ENCODE measurements around the gene H1-8. TPM values are rescaled to one million over a fixed set of nuclear protein-coding genes. Genes with fewer than 3 reads are reported as not detected.

H1-8 gene
- total and polyA plus RNA-seq, 7 donors, result not detected

DNA sequence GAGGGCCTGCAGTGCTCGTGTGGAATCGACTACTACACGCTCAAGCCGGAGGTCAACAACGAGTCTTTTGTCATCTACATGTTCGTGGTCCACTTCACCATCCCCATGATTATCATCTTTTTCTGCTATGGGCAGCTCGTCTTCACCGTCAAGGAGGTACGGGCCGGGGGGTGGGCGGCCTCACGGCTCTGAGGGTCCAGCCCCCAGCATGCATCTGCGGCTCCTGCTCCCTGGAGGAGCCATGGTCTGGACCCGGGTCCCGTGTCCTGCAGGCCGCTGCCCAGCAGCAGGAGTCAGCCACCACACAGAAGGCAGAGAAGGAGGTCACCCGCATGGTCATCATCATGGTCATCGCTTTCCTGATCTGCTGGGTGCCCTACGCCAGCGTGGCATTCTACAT lies 10.7 kb upstream of the H1-8 start:
- H3K27me3 ChIP-seq (ENCODE audit: insufficient read depth in 3 of 3, low read length in 2 of 3), result no peaks in the 10 kb centered on the region
- H3K27ac ChIP-seq, result no peak overlapping the region
- H3K36me3 ChIP-seq (ENCODE audit: insufficient read depth in 1 of 2, low read depth in 1 of 2), result no peaks in the 10 kb centered on the region
- WGBS, 3 donors, result 94 to 96% (median 95%) methylated on average over 20 of the region's 20 CpGs
- H3K4me3 ChIP-seq, result no peak overlapping the region
- peaks cover 3% of the 10 kb centered on the region for H3K4me1 ChIP-seq
- intact Hi-C loops (cut with DNase I), result no loop called here
- TF ChIP-seq, protein P1, sequence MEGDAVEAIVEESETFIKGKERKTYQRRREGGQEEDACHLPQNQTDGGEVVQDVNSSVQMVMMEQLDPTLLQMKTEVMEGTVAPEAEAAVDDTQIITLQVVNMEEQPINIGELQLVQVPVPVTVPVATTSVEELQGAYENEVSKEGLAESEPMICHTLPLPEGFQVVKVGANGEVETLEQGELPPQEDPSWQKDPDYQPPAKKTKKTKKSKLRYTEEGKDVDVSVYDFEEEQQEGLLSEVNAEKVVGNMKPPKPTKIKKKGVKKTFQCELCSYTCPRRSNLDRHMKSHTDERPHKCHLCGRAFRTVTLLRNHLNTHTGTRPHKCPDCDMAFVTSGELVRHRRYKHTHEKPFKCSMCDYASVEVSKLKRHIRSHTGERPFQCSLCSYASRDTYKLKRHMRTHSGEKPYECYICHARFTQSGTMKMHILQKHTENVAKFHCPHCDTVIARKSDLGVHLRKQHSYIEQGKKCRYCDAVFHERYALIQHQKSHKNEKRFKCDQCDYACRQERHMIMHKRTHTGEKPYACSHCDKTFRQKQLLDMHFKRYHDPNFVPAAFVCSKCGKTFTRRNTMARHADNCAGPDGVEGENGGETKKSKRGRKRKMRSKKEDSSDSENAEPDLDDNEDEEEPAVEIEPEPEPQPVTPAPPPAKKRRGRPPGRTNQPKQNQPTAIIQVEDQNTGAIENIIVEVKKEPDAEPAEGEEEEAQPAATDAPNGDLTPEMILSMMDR (IDR thresholded peaks at IDR 0.05), result no peak
- ATAC-seq (no peak), DNase-seq (no peak)
- H3K9me3 ChIP-seq, result no peaks in the 10 kb centered on the region

DNA sequence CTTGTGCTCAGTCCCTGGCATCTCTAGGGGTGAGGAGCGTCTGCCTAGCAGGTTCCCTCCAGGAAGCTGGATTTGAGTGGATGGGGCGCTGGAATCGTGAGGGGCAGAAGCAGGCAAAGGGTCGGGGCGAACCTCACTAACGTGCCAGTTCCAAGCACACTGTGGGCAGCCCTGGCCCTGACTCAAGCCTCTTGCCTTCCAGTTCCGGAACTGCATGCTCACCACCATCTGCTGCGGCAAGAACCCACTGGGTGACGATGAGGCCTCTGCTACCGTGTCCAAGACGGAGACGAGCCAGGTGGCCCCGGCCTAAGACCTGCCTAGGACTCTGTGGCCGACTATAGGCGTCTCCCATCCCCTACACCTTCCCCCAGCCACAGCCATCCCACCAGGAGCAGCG lies 9.6 kb upstream of the H1-8 start:
- Histone ChIP-seq H3K9me3 (no peaks in the 10 kb centered on the region), H3K27me3 (ENCODE audit: insufficient read depth in 3 of 3, low read length in 2 of 3) (no peaks in the 10 kb centered on the region), H3K36me3 (ENCODE audit: insufficient read depth in 1 of 2, low read depth in 1 of 2) (no peaks in the 10 kb centered on the region), H3K27ac (no peak overlapping the region), H3K4me1 (peaks cover 3% of the 10 kb centered on the region), H3K4me3 (no peak overlapping the region)
- WGBS, 3 donors, result 92 to 95% (median 95%) methylated on average over 16 of the region's 16 CpGs
- ATAC-seq, result no peak
- TF ChIP-seq, protein P1 (IDR thresholded peaks at IDR 0.05), result no peak
- intact Hi-C loops (cut with DNase I), result no loop called here
- DNase-seq, result no peak

DNA sequence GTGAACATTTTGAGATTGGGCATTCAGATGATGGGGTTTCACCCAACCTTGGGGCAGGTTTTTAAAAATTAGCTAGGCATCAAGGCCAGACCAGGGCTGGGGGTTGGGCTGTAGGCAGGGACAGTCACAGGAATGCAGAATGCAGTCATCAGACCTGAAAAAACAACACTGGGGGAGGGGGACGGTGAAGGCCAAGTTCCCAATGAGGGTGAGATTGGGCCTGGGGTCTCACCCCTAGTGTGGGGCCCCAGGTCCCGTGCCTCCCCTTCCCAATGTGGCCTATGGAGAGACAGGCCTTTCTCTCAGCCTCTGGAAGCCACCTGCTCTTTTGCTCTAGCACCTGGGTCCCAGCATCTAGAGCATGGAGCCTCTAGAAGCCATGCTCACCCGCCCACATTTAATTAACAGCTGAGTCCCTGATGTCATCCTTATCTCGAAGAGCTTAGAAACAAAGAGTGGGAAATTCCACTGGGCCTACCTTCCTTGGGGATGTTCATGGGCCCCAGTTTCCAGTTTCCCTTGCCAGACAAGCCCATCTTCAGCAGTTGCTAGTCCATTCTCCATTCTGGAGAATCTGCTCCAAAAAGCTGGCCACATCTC lies 8.4 kb upstream of the H1-8 start:
- Histone ChIP-seq H3K27me3 (ENCODE audit: insufficient read depth in 3 of 3, low read length in 2 of 3) (no peaks in the 10 kb centered on the region), H3K27ac (no peak overlapping the region), H3K4me3 (no peak overlapping the region), H3K36me3 (ENCODE audit: insufficient read depth in 1 of 2, low read depth in 1 of 2) (no peaks in the 10 kb centered on the region), H3K4me1 (peaks cover 3% of the 10 kb centered on the region), H3K9me3 (no peaks in the 10 kb centered on the region)
- TF ChIP-seq, protein P1 (IDR thresholded peaks at IDR 0.05), result no peak
- intact Hi-C loops (cut with DNase I), result no loop called here
- 82 to 88% (median 85%) methylated on average over 4 of the region's 4 CpGs for WGBS, 3 donors
- no peak for DNase-seq
- no peak for ATAC-seq

DNA sequence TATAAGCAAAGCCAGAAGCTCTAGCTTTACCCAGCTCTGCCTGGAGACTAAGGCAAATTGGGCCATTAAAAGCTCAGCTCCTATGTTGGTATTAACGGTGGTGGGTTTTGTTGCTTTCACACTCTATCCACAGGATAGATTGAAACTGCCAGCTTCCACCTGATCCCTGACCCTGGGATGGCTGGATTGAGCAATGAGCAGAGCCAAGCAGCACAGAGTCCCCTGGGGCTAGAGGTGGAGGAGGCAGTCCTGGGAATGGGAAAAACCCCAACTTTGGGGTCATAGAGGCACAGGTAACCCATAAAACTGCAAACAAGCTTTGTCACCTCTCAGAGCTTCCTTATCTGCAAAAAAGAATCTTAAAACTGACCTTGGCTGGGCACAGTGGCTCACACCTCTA lies 7.9 kb upstream of the H1-8 start:
- intact Hi-C loops (cut with DNase I), result no loop called here
- Histone ChIP-seq H3K36me3 (ENCODE audit: insufficient read depth in 1 of 2, low read depth in 1 of 2) (no peaks in the 10 kb centered on the region), H3K9me3 (no peaks in the 10 kb centered on the region), H3K27me3 (ENCODE audit: insufficient read depth in 3 of 3, low read length in 2 of 3) (no peaks in the 10 kb centered on the region), H3K4me3 (no peak overlapping the region), H3K27ac (no peak overlapping the region), H3K4me1 (no peaks in the 10 kb centered on the region)
- WGBS, 3 donors, result 80 to 87% (median 84%) methylated on average over 1 of the region's 1 CpG
- ATAC-seq (no peak), DNase-seq (no peak)
- TF ChIP-seq, protein P1 (IDR thresholded peaks at IDR 0.05), result no peak

DNA sequence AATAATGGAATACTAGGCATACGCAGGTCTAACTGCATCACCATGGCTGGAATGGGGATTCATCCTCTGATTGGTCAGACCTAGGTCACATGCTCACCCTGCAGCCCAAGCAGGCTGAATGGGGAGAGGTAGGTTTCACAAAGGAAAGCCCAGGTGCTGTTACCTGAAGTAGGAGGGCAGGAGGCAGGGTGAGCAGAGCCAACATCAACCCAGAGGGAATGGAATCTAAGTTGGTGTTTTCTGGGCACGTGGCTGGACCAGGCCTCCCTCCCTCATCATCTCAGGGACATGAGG lies 6.7 kb upstream of the H1-8 start:
- TF ChIP-seq, protein P1 (IDR thresholded peaks at IDR 0.05), result no peak
- no peaks in the 10 kb centered on the region for H3K9me3 ChIP-seq

More for the DNA sequence above, 6.7 kb upstream of the H1-8 start:
- Histone ChIP-seq H3K27ac (no peak overlapping the region), H3K36me3 (ENCODE audit: insufficient read depth in 1 of 2, low read depth in 1 of 2) (no peaks in the 10 kb centered on the region), H3K27me3 (ENCODE audit: insufficient read depth in 3 of 3, low read length in 2 of 3) (no peaks in the 10 kb centered on the region), H3K4me3 (no peak overlapping the region), H3K4me1 (no peaks in the 10 kb centered on the region)
- 80 to 95% (median 84%) methylated on average over 2 of the region's 2 CpGs for WGBS, 3 donors
- intact Hi-C loops (cut with DNase I), result no loop called here
- DNase-seq (no peak), ATAC-seq (no peak)

Data from psoas muscle (tissue), 8 donors.